Breast epithelium (tissue), 4 donors: Measurements from ENCODE around the gene SEC24B. TPM values are rescaled to one million over a fixed set of nuclear protein-coding genes. Genes with fewer than 3 reads are reported as not detected.
A peak's percentile ranks its signal among the peaks of the same experiment; 100 is the strongest.
"Not testable (repeated sequence)": the region's sequence is repeated elsewhere in the genome, so short reads cannot be mapped to it uniquely, and the experiment has no call there.

Experiments used
- DNase-seq, 2 donors: peaks; one replicate each; pipeline ENCODE4 v3.0.0-alpha.2; 2019; ENCODE audit warnings: low spot score in 2 of 2
- H3K27ac ChIP-seq, 2 donors: fragments of 200-600 bp; sonication (generic) in 1 of 2; one replicate each; pipeline ENCODE4 v1.5.1; 2016 to 2019; ENCODE audit warnings: mild to moderate bottlenecking in 1 of 2
- H3K27me3 ChIP-seq, 2 donors: fragments of 200-600 bp; sonication (generic) in 1 of 2; one replicate each; pipeline versions ENCODE4 v1.5.1 to v1.6.0; 2017 to 2019; ENCODE audit warnings: control low read depth in 1 of 2, mild to moderate bottlenecking in 1 of 2
- H3K36me3 ChIP-seq: fragments of 200-600 bp; one replicate; pipeline ENCODE4 v1.5.1; 2019
- H3K4me1 ChIP-seq, 2 donors: fragments of 200-600 bp; sonication (generic); one replicate each; pipeline ENCODE4 v1.5.1; 2016 to 2019; ENCODE audit warnings: control low read depth in 1 of 2
- H3K4me3 ChIP-seq, 3 donors: fragments of 200-600 bp; sonication (generic); 1 replicate in 2 of 3; 2 replicates in 1 of 3; pipeline ENCODE4 v1.5.1; 2016 to 2019; ENCODE audit warnings: mild to moderate bottlenecking in 3 of 3, moderate library complexity in 2 of 3
- H3K9me3 ChIP-seq, 2 donors: fragments of 200-600 bp; sonication (generic) in 1 of 2; one replicate each; pipeline ENCODE4 v1.5.1; 2016 to 2019; ENCODE audit warnings: control low read depth in 1 of 2
- POLR2A ChIP-seq: fragments of 450-650 bp; IDR thresholded peaks from one replicate; pipeline ENCODE4 v1.6.1; 2016; ENCODE audit warnings: antibody characterized with exemption, mild to moderate bottlenecking, moderate library complexity
- POLR2AphosphoS5 ChIP-seq, 3 donors: sonication (generic); formaldehyde crosslinking; IDR thresholded peaks; one replicate each; pipeline ENCODE4 v1.6.1; 2017; ENCODE audit warnings: antibody characterized with exemption in 3 of 3
- intact Hi-C: fragments of 100-400 bp; cut with DNase I; formaldehyde crosslinking; loops from one replicate; pipeline ENCODE4 v1.15.1; 2023; ENCODE audit warnings: low total_unique reads
- total RNA-seq, 3 donors: library from RNA; depleted of rRNA; stranded (reverse); fragments of >200 nt; gene quantifications; one replicate each; pipeline ENCODE4 v1.1.0, GENCODE V29; 2016
- TF ChIP-seq, protein P1 (sequence below), 3 donors: fragments of 450-650 bp; IDR thresholded peaks; one replicate each; pipeline ENCODE4 v1.5.1; 2016 to 2017; ENCODE audit warnings: antibody characterized with exemption in 3 of 3, mild to moderate bottlenecking in 3 of 3, moderate library complexity in 3 of 3

Gene SEC24B
- total RNA-seq, 3 donors from 2014 or later, result 39.2 to 51.2 (median 42.3) TPM

DNA sequence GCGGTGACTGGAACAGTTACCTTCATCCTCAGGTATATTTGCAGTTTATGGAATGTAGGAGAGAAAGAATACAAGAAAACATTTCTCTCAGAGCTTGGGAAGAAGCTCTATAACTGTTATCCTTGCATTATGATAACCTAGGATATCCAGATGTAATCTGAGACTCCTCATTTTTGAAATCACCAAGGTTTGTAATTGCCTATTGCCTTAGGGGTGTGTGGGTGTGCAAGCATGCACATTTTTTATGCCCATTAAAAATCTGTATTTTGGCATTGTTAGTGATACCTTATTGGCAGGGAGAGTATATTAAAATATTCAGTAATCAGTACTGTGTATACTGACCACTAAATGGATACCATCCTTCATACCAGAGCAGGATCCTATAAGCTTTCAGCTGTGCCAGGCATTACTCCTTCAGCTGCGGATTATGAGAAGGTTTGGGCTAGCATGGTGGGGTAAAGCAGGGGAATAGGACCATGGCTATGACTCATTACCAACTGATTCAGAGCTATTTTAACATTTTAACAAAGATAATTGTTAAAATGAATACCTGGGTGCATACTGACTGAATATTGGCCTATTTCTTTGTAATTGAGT, 8.3 kb downstream of the SEC24B start:
- H3K9me3 ChIP-seq, result peaks cover 0 to 4% of the 10 kb centered on the region in 2 donors
- no peak for DNase-seq
- TF ChIP-seq POLR2AphosphoS5 (IDR thresholded peaks at IDR 0.05) (no peak), POLR2A (no peak)
- TF ChIP-seq, protein P1, sequence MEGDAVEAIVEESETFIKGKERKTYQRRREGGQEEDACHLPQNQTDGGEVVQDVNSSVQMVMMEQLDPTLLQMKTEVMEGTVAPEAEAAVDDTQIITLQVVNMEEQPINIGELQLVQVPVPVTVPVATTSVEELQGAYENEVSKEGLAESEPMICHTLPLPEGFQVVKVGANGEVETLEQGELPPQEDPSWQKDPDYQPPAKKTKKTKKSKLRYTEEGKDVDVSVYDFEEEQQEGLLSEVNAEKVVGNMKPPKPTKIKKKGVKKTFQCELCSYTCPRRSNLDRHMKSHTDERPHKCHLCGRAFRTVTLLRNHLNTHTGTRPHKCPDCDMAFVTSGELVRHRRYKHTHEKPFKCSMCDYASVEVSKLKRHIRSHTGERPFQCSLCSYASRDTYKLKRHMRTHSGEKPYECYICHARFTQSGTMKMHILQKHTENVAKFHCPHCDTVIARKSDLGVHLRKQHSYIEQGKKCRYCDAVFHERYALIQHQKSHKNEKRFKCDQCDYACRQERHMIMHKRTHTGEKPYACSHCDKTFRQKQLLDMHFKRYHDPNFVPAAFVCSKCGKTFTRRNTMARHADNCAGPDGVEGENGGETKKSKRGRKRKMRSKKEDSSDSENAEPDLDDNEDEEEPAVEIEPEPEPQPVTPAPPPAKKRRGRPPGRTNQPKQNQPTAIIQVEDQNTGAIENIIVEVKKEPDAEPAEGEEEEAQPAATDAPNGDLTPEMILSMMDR (IDR thresholded peaks at IDR 0.05), result no peak
- H3K4me3 ChIP-seq, result no peak overlapping the region
- H3K27ac ChIP-seq, result peak overlapping the region; percentile 36 to 58
- H3K36me3 ChIP-seq, result no peaks in the 10 kb centered on the region
- H3K27me3 ChIP-seq, result no peaks in the 10 kb centered on the region
- intact Hi-C loops, result no loop called here
- H3K4me1 ChIP-seq, result peaks cover 0 to 27% of the 10 kb centered on the region in 2 donors

DNA sequence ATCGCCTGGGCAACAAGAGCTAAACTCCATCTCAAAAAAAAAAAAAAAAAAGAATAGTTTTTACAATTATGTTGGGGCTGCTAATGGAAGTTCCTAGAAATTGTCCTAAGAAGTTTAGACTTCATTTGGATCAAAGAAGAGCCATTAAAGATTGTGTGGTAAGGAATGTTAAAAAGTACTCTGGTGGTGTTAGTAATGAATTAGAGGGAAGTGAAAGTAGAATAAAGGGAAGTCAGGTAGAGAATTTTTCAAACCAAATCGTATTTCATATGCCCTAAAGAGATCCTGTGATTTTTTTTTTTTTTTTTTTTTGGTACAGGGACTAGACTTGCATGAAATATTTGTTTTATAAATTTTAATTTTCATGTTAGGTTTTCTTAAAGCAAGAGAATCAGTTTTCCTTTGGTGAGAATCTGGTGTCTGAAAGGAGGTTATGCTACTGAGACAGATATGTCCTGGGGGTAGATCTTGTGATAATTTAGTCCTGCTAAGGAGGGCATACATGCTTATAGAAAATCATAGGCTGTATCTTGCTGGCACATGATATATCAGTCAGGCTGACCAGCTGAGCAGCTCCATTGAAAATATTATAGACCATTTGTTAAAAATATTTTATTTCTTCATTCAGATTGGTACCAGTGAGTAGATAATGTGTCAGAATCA, 10.7 kb downstream of the SEC24B start:
- intact Hi-C loops, result no loop called here
- Histone ChIP-seq H3K9me3 (peaks cover 0 to 4% of the 10 kb centered on the region in 2 donors), H3K4me3 (no peak overlapping the region), H3K27ac (no peak overlapping the region), H3K36me3 (no peaks in the 10 kb centered on the region), H3K27me3 (no peaks in the 10 kb centered on the region), H3K4me1 (peaks cover 0 to 27% of the 10 kb centered on the region in 2 donors)
- DNase-seq, result no peak
- TF ChIP-seq, protein P1 (IDR thresholded peaks at IDR 0.05), result no peak
- TF ChIP-seq POLR2A (no peak), POLR2AphosphoS5 (IDR thresholded peaks at IDR 0.05) (no peak)

DNA sequence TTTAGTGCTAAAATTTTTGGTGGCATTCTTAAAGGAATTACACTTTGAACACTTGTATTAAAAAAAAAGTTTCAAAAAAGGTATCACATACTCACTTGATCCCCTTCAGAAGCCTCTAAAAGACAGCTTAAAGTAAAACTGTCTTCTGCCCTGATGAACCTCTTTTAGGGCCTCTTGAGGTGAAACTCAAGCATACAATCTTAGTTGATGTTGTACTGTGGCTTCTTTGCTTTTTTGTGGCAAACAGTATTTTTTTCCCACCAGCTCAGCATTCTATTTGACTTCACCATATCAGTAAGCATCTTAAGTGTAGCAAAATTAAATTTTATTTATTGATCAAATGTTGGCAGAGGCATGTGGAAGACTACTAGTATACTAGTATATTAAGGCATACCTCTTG, 13.7 kb downstream of the SEC24B start:
- intact Hi-C loops, result no loop called here
- DNase-seq, result no peak
- Histone ChIP-seq H3K9me3 (peaks cover 0 to 4% of the 10 kb centered on the region in 2 donors), H3K27me3 (no peaks in the 10 kb centered on the region), H3K36me3 (no peaks in the 10 kb centered on the region), H3K4me1 (peaks cover 0 to 9% of the 10 kb centered on the region in 2 donors), H3K4me3 (no peak overlapping the region), H3K27ac (no peak overlapping the region)
- TF ChIP-seq POLR2AphosphoS5 (IDR thresholded peaks at IDR 0.05) (no peak), POLR2A (no peak)
- TF ChIP-seq, protein P1 (IDR thresholded peaks at IDR 0.05), result no peak

DNA sequence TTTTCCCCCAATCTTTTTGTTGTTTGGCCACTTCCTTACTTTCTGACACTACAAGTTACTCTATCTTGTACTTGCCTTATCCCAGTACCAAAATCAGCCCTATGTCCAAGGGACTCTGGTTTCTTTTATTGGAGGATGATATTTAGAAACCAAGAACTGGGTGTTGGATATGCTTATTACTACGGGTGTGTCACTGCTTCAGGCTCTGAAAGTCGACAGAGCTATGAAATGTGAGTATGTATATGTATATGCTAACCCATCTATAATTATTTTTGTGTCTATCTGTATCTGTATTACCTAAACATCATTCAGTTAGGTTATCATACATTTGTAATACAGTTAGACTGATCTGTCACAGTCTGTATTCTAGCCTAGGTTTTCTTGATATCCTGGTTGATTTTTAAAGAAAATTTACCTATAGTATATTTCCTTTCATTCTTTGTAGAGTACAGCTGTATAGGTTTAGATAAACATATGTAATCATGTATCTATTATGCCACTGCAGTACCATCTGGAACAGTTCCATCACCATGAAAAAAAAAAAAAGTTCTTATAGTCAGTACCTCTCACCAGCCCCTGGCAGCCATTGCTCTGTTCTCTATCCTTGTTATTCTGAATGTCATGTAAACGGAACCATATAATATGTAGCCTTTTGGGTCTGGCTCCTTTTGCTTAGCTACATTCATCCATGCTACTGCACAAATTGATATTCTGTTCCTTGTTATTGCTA, 18.1 kb downstream of the SEC24B start:
- no peaks in the 10 kb centered on the region for H3K36me3 ChIP-seq
- H3K4me3 ChIP-seq, result no peak overlapping the region
- TF ChIP-seq POLR2A (no peak), POLR2AphosphoS5 (IDR thresholded peaks at IDR 0.05) (no peak)
- TF ChIP-seq, protein P1 (IDR thresholded peaks at IDR 0.05), result no peak
- no peak for DNase-seq
- H3K27me3 ChIP-seq, result no peaks in the 10 kb centered on the region
- H3K4me1 ChIP-seq, result no peaks in the 10 kb centered on the region
- no peaks in the 10 kb centered on the region for H3K9me3 ChIP-seq
- H3K27ac ChIP-seq, result no peak overlapping the region
- intact Hi-C loops, result no loop called here

DNA sequence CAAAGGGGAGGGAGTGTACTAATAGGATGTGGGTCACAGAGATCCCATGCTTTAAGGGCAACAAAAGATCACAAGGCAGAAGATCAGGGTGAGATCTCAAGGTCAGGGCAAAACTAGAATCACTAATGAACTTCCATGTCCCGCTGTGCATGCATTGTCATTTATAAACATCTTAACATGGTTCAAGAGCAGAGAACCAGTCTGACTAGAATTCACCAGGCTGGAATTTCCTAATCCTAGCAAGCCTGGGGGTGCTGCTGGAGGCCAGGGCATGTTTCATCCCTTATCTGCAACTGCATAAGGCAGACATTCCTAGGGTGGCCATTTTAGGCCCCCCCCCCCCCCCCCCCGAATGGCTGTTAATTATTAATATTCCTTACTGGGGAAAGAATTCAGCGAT, 19.5 kb downstream of the SEC24B start:
- H3K4me1 ChIP-seq, H3K4me3 ChIP-seq, H3K27me3 ChIP-seq, H3K9me3 ChIP-seq, H3K36me3 ChIP-seq, H3K27ac ChIP-seq, DNase-seq, intact Hi-C loops: not testable (repeated sequence)
